WTC11 (cell line): ENCODE data around the gene PCDH19. TPM values are rescaled to one million over a fixed set of nuclear protein-coding genes. Genes with fewer than 3 reads are reported as not detected.

Experiments
- ATAC-seq: fragments of 200-7000 bp; cut with Tn5 transposase; 2 replicates; pipeline ENCODE4 v1.10.0; 2021; ENCODE audit warnings: mild to moderate bottlenecking, moderate library complexity
- CTCF ChIA-PET: fragments of 300-600 bp; sonication (Branson Sonifier 250); formaldehyde crosslinking; loops from one replicate; lab custom pipeline; 2021; ENCODE audit warnings: antibody characterized with exemption; lab: Charles Lee
- POLR2A ChIA-PET: fragments of 350-600 bp; sonication (Branson Sonifier 250); formaldehyde crosslinking; loops from one replicate; lab custom pipeline; 2021; ENCODE audit warnings: antibody characterized with exemption; lab: Charles Lee
- DNase-seq: peaks from one replicate; pipeline ENCODE4 v3.0.0; 2021; ENCODE audit warnings: low spot score
- H3K27ac Mint-ChIP-seq: 2 replicates; pipeline ENCODE4 v1.8.0; 2021; ENCODE audit warnings: mixed read lengths
- H3K27me3 Mint-ChIP-seq: 2 replicates; pipeline ENCODE4 v1.8.0; 2021; ENCODE audit warnings: low read depth, mild to moderate bottlenecking, moderate library complexity, mixed read lengths
- H3K36me3 Mint-ChIP-seq: 2 replicates; pipeline ENCODE4 v1.8.0; 2021; ENCODE audit warnings: mixed read lengths
- H3K4me1 Mint-ChIP-seq: 2 replicates; pipeline ENCODE4 v1.8.0; 2022; ENCODE audit warnings: mixed read lengths
- H3K4me3 Mint-ChIP-seq: 2 replicates; pipeline ENCODE4 v1.8.0; 2021; ENCODE audit warnings: mild to moderate bottlenecking, moderate library complexity, mixed read lengths
- H3K9me3 Mint-ChIP-seq: 2 replicates; pipeline ENCODE4 v1.8.0; 2021; ENCODE audit warnings: mixed read lengths
- AFF4 ChIP-seq: sonication (generic); formaldehyde crosslinking; IDR thresholded peaks from 2 replicates; pipeline ENCODE4 v1.8.1; 2023; ENCODE audit warnings: mild to moderate bottlenecking, missing genetic modification reagents, borderline replicate concordance
- ERG ChIP-seq: fragments of 250-450 bp; sonication (Bioruptor Pico); IDR thresholded peaks from 2 replicates; pipeline ENCODE4 v1.8.0; 2021; ENCODE audit warnings: mild to moderate bottlenecking
- ETV6 ChIP-seq: sonication (generic); formaldehyde crosslinking; IDR thresholded peaks from 2 replicates; pipeline ENCODE4 v1.8.1; 2022; ENCODE audit warnings: mild to moderate bottlenecking, missing genetic modification reagents
- FOXK1 ChIP-seq: sonication (generic); formaldehyde crosslinking; IDR thresholded peaks from 2 replicates; pipeline ENCODE4 v1.8.0; 2022; ENCODE audit warnings: mild to moderate bottlenecking, moderate library complexity, missing genetic modification reagents
- MYBL2 ChIP-seq: sonication (generic); formaldehyde crosslinking; IDR thresholded peaks from 2 replicates; pipeline ENCODE4 v1.8.1; 2023; ENCODE audit warnings: mild to moderate bottlenecking, moderate library complexity, missing genetic modification reagents
- SMAD4 ChIP-seq: sonication (generic); formaldehyde crosslinking; IDR thresholded peaks from 2 replicates; pipeline ENCODE4 v1.8.0; 2022; ENCODE audit warnings: mild to moderate bottlenecking, missing genetic modification reagents
- SOX15 ChIP-seq: fragments of 250-450 bp; sonication (Bioruptor Pico); IDR thresholded peaks from 2 replicates; pipeline ENCODE4 v1.9.0; 2021; ENCODE audit warnings: mild to moderate bottlenecking
- TEAD1 ChIP-seq: sonication (generic); formaldehyde crosslinking; IDR thresholded peaks from 2 replicates; pipeline ENCODE4 v1.8.0; 2022; ENCODE audit warnings: mild to moderate bottlenecking, missing genetic modification reagents
- TEAD4 ChIP-seq: sonication (generic); formaldehyde crosslinking; IDR thresholded peaks from 2 replicates; pipeline ENCODE4 v1.8.0; 2022; ENCODE audit warnings: mild to moderate bottlenecking, missing genetic modification reagents
- ZNF121 ChIP-seq: sonication (generic); formaldehyde crosslinking; IDR thresholded peaks from 2 replicates; pipeline ENCODE4 v1.8.0; 2023; ENCODE audit warnings: missing genetic modification reagents
- ZNF232 ChIP-seq: sonication (generic); formaldehyde crosslinking; IDR thresholded peaks from 2 replicates; pipeline ENCODE4 v1.8.0; 2022; ENCODE audit warnings: mild to moderate bottlenecking, missing genetic modification reagents
- ZNF317 ChIP-seq: sonication (generic); formaldehyde crosslinking; IDR thresholded peaks from 2 replicates; pipeline ENCODE4 v1.8.1; 2023; ENCODE audit warnings: low read depth, mild to moderate bottlenecking, moderate library complexity, missing genetic modification reagents, borderline replicate concordance
- total RNA-seq: library from RNA; stranded (reverse); gene quantifications from 3 replicates; pipeline ENCODE4 v1.2.3, GENCODE V29; 2021
- TF ChIP-seq, protein P1 (sequence below): fragments of 200-600 bp; IDR thresholded peaks from 2 replicates; pipeline ENCODE4 v1.8.0; 2022; ENCODE audit warnings: antibody characterized with exemption
- TF ChIP-seq, protein P2 (sequence below): sonication (generic); formaldehyde crosslinking; IDR thresholded peaks from 2 replicates; pipeline ENCODE4 v1.8.1; 2022; ENCODE audit warnings: mild to moderate bottlenecking, moderate library complexity, missing genetic modification reagents
- TF ChIP-seq, protein P3 (sequence below): sonication (generic); formaldehyde crosslinking; IDR thresholded peaks from 2 replicates; pipeline ENCODE4 v1.8.1; 2022; ENCODE audit warnings: low read depth, missing genetic modification reagents, borderline replicate concordance
- TF ChIP-seq, protein P4 (sequence below): fragments of 250-450 bp; sonication (Bioruptor Pico); IDR thresholded peaks from 2 replicates; pipeline ENCODE4 v1.9.0; 2021; ENCODE audit warnings: mild to moderate bottlenecking, borderline replicate concordance
- TF ChIP-seq, protein P5 (sequence below): sonication (generic); formaldehyde crosslinking; IDR thresholded peaks from 2 replicates; pipeline ENCODE4 v1.8.1; 2023; ENCODE audit warnings: mild to moderate bottlenecking, moderate library complexity, missing genetic modification reagents
- TF ChIP-seq, protein P6 (sequence below): sonication (generic); formaldehyde crosslinking; IDR thresholded peaks from 2 replicates; pipeline ENCODE4 v1.8.0; 2022; ENCODE audit warnings: mild to moderate bottlenecking, missing genetic modification reagents
- TF ChIP-seq, protein P7 (sequence below): fragments of 250-450 bp; sonication (Bioruptor Pico); conservative IDR thresholded peaks from 2 replicates; pipeline ENCODE4 v1.9.0; 2021; ENCODE audit warnings: mild to moderate bottlenecking

The PCDH19 gene
- total RNA-seq, 1 experiment from 2014 or later, result 1.5 TPM

- no peak for ATAC-seq
- CTCF ChIA-PET, result no interaction called here
- no peak for TF ChIP-seq FOXK1 (CRISPR knock-in tag)
- TF ChIP-seq, protein P1, sequence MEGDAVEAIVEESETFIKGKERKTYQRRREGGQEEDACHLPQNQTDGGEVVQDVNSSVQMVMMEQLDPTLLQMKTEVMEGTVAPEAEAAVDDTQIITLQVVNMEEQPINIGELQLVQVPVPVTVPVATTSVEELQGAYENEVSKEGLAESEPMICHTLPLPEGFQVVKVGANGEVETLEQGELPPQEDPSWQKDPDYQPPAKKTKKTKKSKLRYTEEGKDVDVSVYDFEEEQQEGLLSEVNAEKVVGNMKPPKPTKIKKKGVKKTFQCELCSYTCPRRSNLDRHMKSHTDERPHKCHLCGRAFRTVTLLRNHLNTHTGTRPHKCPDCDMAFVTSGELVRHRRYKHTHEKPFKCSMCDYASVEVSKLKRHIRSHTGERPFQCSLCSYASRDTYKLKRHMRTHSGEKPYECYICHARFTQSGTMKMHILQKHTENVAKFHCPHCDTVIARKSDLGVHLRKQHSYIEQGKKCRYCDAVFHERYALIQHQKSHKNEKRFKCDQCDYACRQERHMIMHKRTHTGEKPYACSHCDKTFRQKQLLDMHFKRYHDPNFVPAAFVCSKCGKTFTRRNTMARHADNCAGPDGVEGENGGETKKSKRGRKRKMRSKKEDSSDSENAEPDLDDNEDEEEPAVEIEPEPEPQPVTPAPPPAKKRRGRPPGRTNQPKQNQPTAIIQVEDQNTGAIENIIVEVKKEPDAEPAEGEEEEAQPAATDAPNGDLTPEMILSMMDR, result no peak
- TF ChIP-seq TEAD4, result no peak
- TF ChIP-seq ZNF232 (CRISPR knock-in tag), result no peak
- no peak for TF ChIP-seq ETV6
- TF ChIP-seq, protein P2, sequence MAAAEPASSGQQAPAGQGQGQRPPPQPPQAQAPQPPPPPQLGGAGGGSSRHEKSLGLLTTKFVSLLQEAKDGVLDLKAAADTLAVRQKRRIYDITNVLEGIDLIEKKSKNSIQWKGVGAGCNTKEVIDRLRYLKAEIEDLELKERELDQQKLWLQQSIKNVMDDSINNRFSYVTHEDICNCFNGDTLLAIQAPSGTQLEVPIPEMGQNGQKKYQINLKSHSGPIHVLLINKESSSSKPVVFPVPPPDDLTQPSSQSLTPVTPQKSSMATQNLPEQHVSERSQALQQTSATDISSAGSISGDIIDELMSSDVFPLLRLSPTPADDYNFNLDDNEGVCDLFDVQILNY (CRISPR knock-in tag), result no peak
- TF ChIP-seq, protein P3, sequence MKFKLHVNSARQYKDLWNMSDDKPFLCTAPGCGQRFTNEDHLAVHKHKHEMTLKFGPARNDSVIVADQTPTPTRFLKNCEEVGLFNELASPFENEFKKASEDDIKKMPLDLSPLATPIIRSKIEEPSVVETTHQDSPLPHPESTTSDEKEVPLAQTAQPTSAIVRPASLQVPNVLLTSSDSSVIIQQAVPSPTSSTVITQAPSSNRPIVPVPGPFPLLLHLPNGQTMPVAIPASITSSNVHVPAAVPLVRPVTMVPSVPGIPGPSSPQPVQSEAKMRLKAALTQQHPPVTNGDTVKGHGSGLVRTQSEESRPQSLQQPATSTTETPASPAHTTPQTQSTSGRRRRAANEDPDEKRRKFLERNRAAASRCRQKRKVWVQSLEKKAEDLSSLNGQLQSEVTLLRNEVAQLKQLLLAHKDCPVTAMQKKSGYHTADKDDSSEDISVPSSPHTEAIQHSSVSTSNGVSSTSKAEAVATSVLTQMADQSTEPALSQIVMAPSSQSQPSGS (CRISPR knock-in tag), result no peak
- no peak for TF ChIP-seq SOX15 (CRISPR knock-in tag)
- no peak for TF ChIP-seq TEAD1
- no peak for TF ChIP-seq ERG (CRISPR knock-in tag)
- no peak for TF ChIP-seq MYBL2
- no peak for TF ChIP-seq SMAD4 (CRISPR knock-in tag)
- TF ChIP-seq, protein P4, sequence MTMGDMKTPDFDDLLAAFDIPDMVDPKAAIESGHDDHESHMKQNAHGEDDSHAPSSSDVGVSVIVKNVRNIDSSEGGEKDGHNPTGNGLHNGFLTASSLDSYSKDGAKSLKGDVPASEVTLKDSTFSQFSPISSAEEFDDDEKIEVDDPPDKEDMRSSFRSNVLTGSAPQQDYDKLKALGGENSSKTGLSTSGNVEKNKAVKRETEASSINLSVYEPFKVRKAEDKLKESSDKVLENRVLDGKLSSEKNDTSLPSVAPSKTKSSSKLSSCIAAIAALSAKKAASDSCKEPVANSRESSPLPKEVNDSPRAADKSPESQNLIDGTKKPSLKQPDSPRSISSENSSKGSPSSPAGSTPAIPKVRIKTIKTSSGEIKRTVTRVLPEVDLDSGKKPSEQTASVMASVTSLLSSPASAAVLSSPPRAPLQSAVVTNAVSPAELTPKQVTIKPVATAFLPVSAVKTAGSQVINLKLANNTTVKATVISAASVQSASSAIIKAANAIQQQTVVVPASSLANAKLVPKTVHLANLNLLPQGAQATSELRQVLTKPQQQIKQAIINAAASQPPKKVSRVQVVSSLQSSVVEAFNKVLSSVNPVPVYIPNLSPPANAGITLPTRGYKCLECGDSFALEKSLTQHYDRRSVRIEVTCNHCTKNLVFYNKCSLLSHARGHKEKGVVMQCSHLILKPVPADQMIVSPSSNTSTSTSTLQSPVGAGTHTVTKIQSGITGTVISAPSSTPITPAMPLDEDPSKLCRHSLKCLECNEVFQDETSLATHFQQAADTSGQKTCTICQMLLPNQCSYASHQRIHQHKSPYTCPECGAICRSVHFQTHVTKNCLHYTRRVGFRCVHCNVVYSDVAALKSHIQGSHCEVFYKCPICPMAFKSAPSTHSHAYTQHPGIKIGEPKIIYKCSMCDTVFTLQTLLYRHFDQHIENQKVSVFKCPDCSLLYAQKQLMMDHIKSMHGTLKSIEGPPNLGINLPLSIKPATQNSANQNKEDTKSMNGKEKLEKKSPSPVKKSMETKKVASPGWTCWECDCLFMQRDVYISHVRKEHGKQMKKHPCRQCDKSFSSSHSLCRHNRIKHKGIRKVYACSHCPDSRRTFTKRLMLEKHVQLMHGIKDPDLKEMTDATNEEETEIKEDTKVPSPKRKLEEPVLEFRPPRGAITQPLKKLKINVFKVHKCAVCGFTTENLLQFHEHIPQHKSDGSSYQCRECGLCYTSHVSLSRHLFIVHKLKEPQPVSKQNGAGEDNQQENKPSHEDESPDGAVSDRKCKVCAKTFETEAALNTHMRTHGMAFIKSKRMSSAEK (CRISPR knock-in tag), result no peak
- TF ChIP-seq ZNF317, result no peak
- TF ChIP-seq, protein P5, sequence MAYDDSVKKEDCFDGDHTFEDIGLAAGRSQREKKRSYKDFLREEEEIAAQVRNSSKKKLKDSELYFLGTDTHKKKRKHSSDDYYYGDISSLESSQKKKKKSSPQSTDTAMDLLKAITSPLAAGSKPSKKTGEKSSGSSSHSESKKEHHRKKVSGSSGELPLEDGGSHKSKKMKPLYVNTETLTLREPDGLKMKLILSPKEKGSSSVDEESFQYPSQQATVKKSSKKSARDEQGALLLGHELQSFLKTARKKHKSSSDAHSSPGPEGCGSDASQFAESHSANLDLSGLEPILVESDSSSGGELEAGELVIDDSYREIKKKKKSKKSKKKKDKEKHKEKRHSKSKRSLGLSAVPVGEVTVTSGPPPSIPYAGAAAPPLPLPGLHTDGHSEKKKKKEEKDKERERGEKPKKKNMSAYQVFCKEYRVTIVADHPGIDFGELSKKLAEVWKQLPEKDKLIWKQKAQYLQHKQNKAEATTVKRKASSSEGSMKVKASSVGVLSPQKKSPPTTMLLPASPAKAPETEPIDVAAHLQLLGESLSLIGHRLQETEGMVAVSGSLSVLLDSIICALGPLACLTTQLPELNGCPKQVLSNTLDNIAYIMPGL, result no peak
- TF ChIP-seq, protein P6, sequence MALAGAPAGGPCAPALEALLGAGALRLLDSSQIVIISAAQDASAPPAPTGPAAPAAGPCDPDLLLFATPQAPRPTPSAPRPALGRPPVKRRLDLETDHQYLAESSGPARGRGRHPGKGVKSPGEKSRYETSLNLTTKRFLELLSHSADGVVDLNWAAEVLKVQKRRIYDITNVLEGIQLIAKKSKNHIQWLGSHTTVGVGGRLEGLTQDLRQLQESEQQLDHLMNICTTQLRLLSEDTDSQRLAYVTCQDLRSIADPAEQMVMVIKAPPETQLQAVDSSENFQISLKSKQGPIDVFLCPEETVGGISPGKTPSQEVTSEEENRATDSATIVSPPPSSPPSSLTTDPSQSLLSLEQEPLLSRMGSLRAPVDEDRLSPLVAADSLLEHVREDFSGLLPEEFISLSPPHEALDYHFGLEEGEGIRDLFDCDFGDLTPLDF (CRISPR knock-in tag), result no peak
- TF ChIP-seq AFF4 (CRISPR knock-in tag), result no peak
- TF ChIP-seq ZNF121 (CRISPR knock-in tag), result no peak
- TF ChIP-seq, protein P7, sequence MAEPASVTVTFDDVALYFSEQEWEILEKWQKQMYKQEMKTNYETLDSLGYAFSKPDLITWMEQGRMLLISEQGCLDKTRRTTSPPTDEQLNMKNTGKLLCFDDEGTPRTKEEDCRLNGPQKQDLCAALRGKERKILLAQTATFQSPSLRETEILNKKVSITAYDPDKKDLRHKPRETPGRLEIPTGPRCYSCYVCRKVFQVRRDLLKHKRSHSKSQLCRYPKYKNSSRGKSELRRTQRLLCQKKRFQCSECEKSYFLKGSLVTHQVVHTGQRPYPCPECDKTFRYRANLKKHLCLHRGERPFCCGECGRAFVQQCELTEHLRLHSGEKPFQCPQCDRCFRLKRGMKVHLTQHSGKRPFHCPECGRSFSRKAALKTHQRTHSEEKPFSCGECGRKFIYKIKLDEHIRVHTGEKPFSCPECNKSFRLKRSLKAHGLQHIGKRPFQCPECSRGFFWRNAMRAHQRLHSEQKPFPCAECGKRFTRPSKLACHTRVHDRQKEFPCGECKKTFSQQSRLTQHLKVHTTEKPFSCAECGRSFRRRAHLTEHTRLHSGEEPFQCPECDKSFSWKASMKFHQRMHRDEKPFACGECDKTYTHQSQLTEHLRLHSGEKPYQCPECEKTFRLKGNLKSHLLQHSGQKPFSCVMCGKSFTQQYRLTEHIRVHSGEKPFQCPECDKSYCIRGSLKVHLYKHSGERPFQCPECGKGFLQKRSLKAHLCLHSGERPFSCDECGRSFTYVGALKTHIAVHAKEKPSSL (CRISPR knock-in tag), result no peak
Measured at GRCh38 chrX:100319716-100320115, 90.4 kb downstream of the PCDH19 start.

More at GRCh38 chrX:100319716-100320115, 90.4 kb downstream of the PCDH19 start:
- POLR2A ChIA-PET, result no interaction called here
- Mint-ChIP-seq H3K4me3 (no peak overlapping the region), H3K27me3 (no peaks in the 10 kb centered on the region), H3K9me3 (peaks cover 4% of the 10 kb centered on the region; the same call in 1 of the 2 replicates), H3K4me1 (no peaks in the 10 kb centered on the region), H3K36me3 (0 out of 2 replicates have a peak, but pooled peaks cover 2% of the 10 kb centered on the region), H3K27ac (no peak overlapping the region)
- DNase-seq, result no peak
